Measurements from ENCODE around the gene OR2V2.

Gene OR2V2

DNA sequence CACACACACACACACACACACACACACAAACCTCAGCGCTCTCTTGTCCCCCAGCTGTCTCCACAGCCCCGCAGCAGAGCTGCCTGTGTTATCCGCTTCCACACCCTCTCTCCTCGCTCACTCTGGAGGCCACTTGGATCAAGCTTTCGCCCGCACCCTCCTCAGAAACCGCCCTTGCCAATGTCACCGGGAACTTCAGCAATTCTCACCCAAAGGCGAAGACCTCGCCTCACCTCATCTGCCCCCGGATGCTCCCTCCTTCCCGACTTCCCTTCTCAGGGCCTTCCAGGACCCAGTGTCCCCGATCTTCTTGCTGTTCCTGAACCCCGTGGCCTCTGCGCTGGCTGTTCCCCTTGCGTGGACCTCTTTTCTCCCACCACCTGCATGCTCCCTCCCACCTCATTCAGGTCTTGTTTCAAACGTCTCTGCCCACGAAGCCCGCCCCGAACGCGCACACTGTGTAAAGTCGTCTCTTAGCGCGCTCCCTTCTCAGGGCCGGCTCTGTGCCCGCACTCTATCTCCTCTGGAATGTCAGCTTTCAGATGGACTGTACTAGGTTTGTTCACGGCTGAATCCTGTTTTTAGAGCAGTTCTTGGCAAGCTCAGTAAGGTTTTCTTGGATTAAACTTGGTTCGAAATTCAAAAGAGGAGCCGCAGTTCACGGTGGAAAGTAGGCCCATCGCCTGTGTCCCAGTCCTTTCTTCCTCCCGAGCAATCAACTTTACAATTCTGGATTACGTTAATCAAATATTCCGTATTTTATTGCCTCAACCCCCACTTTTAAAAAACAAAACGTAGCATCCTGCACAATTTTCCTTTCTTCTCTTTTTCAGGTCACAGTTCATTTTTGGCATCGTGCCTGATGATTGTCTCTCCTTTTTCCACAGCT is 58.6 kb downstream of the OR2V2 start:
- in situ Hi-C loops (cut with HindIII; ENCODE audit: low sequenced_read_pairs), result no loop called here

DNA sequence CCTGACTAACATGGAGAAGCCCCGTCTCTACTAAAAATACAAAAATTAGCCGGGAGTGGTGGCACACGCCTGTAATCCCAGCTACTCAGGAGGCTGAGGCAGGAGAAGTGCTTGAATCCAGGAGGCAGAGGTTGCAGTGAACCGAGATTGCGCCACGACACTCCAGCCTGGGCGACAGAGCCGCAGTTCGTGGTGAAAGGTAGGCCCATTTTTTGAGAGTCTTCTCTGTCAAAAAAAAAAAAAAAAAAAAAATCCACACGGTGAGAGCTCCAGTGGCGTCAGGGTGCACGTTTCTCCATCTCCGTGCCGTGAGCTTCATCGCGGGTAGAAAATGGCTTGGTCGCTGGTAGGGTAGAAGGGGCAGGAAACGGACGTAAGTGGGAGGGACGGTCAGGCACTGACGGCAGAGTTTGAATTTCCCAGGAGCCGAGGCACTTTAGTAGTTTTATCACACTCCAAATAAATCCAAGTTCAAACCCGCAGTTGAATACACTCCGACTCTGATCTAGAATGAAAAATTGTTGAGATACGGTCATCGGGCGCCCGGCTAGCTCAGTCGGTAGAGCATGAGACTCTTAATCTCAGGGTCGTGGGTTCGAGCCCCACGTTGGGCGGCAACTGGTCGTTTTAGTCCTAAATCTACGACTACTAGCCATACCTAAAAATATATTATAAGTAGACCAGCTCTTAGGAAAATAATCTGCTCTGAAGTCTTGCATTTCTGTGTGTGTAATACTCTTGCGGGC is 60.0 kb downstream of the OR2V2 start:
- in situ Hi-C loops (cut with HindIII; ENCODE audit: low sequenced_read_pairs), result no loop called here

DNA sequence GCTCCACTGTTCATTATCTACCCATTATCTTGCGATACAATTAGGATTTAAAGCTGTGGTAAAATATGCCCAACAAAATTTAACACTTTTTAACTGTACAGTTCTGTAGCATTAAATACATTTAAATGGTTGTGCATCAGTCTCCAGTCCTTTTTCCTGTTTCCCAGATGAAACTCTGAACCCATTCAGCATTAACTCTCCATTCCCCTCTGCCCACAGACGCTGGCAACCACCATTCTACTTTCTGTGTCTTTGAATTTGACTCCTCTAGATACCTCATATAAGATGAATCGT is 60.5 kb downstream of the OR2V2 start:
- in situ Hi-C loops (cut with HindIII; ENCODE audit: low sequenced_read_pairs), result no loop called here
